ENCODE data around the gene BLM. TPM values are rescaled to one million over a fixed set of nuclear protein-coding genes. Genes with fewer than 3 reads are reported as not detected.
A peak's percentile ranks its signal among the peaks of the same experiment; 100 is the strongest.

The BLM gene
- total RNA-seq, 1 donor: 1.4 TPM

DNA sequence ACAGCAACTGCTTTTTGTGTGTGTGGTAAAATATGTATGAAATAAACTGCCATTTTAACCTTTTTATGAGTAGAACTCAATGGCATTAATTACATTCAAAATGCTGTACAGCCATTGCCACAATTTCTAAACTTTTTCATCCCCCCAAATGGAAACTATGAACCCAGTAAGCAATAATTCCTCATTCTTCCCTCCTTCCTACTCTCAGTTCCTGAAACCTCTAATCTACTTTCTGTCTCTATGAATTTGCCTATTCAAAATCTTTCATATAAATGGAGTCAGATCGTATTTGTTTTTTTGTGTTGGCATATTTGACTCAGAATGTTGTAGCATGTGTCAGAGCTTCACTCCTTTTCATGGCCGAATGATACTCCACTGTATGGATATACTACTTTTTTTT, 5.3 kb upstream of the BLM start:
- Histone ChIP-seq H3K9me3 (ENCODE audit: low read depth, low read length) (no peaks in the 10 kb centered on the region), H3K27me3 (ENCODE audit: insufficient read depth, low read length) (no peaks in the 10 kb centered on the region), H3K79me2 (ENCODE audit: insufficient read depth, low read length) (no peaks in the 10 kb centered on the region), H4K20me1 (ENCODE audit: insufficient read depth, low read length) (no peaks in the 10 kb centered on the region), H3K4me3 (ENCODE audit: insufficient read depth, low read length) (no peak overlapping the region), H3K36me3 (ENCODE audit: insufficient read depth, low read length) (no peaks in the 10 kb centered on the region), H3K4me1 (ENCODE audit: insufficient read depth, low read length) (no peaks in the 10 kb centered on the region), H3K4me2 (ENCODE audit: insufficient read depth, low read length) (no peak overlapping the region), H2AFZ (ENCODE audit: low read length) (no peak overlapping the region), H3K27ac (ENCODE audit: low read depth, low read length) (no peak overlapping the region)
- no peak for DNase-seq (ENCODE audit: insufficient read length, low spot score, missing footprints)
- TF ChIP-seq, protein P1, sequence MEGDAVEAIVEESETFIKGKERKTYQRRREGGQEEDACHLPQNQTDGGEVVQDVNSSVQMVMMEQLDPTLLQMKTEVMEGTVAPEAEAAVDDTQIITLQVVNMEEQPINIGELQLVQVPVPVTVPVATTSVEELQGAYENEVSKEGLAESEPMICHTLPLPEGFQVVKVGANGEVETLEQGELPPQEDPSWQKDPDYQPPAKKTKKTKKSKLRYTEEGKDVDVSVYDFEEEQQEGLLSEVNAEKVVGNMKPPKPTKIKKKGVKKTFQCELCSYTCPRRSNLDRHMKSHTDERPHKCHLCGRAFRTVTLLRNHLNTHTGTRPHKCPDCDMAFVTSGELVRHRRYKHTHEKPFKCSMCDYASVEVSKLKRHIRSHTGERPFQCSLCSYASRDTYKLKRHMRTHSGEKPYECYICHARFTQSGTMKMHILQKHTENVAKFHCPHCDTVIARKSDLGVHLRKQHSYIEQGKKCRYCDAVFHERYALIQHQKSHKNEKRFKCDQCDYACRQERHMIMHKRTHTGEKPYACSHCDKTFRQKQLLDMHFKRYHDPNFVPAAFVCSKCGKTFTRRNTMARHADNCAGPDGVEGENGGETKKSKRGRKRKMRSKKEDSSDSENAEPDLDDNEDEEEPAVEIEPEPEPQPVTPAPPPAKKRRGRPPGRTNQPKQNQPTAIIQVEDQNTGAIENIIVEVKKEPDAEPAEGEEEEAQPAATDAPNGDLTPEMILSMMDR (IDR thresholded peaks at IDR 0.05; ENCODE audit: extremely low read depth, low read depth, low read length): no peak

DNA sequence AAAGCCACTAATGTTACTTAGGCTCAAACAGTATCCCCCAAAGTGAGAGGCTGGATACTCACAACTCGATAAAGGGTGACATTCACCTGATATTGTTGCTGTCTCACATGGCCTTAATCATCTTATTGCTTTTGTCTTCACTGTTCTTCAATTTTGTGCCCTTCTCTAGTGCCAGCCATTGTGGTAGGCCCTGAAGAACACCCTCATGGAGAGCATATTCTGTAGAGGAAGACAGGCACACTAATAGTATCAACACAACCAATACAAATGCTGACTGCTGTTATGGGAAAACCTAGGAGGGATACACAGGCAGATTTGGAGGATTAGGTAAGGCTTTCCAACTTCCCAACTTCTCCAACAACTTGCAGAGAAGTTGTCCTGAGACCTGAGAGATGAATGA, 4.1 kb upstream of the BLM start:
- peaks cover 4% of the 10 kb centered on the region for H3K79me2 ChIP-seq (ENCODE audit: insufficient read depth, low read length)
- no peaks in the 10 kb centered on the region for H3K36me3 ChIP-seq (ENCODE audit: insufficient read depth, low read length)
- TF ChIP-seq, protein P1 (IDR thresholded peaks at IDR 0.05; ENCODE audit: extremely low read depth, low read depth, low read length): no peak

DNA sequence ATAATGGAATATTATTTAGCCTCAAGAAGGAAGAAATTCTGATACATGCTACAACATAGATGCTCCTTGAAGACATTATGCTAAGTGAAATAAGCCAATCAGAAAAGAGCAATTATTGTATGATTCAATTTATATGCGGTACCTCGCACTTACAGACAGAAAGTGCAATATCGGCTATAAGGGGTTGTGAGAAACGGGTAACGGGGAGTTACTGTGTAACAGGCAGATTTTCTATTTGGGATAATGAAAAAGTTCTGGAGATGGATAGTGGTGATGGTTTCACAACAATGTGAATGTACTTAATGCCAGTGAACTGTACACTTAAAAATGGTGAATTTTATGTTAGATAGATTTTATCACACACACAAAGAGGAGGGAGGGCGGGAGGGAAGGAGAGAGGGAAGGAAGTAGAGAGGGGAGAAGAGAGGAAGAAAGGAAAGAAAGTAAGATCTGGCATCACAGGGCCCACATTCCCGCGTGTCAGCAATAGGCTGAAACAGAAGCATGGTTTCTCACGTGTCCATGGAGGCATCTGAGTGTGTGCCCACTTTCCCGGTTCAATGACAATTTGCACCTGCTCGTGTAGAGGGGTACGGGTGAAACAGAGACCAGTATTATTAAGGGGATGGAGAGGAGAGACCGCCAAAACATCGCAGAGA, 700 bp upstream of the BLM start:
- DNase-seq (ENCODE audit: insufficient read length, low spot score, missing footprints): peak; percentile 39
- Histone ChIP-seq H3K27ac (ENCODE audit: low read depth, low read length) (peak overlapping the region; percentile 87), H3K27me3 (ENCODE audit: insufficient read depth, low read length) (no peaks in the 10 kb centered on the region), H2AFZ (ENCODE audit: low read length) (peak overlapping the region; percentile 99), H3K79me2 (ENCODE audit: insufficient read depth, low read length) (peaks cover 15% of the 10 kb centered on the region), H3K9me3 (ENCODE audit: low read depth, low read length) (no peaks in the 10 kb centered on the region), H3K4me3 (ENCODE audit: insufficient read depth, low read length) (peak overlapping the region; percentile 90), H3K4me1 (ENCODE audit: insufficient read depth, low read length) (peaks cover 8% of the 10 kb centered on the region), H3K4me2 (ENCODE audit: insufficient read depth, low read length) (peak overlapping the region; percentile 89), H4K20me1 (ENCODE audit: insufficient read depth, low read length) (no peaks in the 10 kb centered on the region), H3K36me3 (ENCODE audit: insufficient read depth, low read length) (no peaks in the 10 kb centered on the region)
- TF ChIP-seq, protein P1 (IDR thresholded peaks at IDR 0.05; ENCODE audit: extremely low read depth, low read depth, low read length): no peak

More for the DNA sequence above, 4.1 kb upstream of the BLM start:
- no peak overlapping the region for H3K4me3 ChIP-seq (ENCODE audit: insufficient read depth, low read length)
- peaks cover 6% of the 10 kb centered on the region for H3K4me1 ChIP-seq (ENCODE audit: insufficient read depth, low read length)
- H4K20me1 ChIP-seq (ENCODE audit: insufficient read depth, low read length): no peaks in the 10 kb centered on the region
- no peak overlapping the region for H3K27ac ChIP-seq (ENCODE audit: low read depth, low read length)
- H3K9me3 ChIP-seq (ENCODE audit: low read depth, low read length): no peaks in the 10 kb centered on the region
- no peak overlapping the region for H2AFZ ChIP-seq (ENCODE audit: low read length)
- H3K27me3 ChIP-seq (ENCODE audit: insufficient read depth, low read length): no peaks in the 10 kb centered on the region
- no peak for DNase-seq (ENCODE audit: insufficient read length, low spot score, missing footprints)
- no peak overlapping the region for H3K4me2 ChIP-seq (ENCODE audit: insufficient read depth, low read length)

DNA sequence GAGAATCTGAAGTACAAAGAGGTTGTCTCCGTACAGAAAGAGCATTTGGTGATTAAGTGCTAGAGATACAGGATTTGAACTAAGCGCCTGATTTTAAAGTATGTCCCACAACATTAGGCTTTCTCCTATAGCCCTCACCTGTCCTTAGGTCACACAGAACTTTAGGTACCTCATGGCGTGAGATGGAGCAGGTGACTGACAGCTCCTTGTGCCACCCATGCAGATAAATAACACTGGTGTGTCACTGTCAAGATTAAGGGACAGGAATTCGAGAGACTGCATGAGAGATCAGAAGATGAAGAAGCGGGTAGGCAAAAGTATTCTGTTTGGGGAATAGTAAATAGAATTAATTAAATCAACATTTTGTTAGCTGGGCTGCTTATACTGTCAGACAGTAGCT, 1.1 kb downstream of the BLM start:
- H4K20me1 ChIP-seq (ENCODE audit: insufficient read depth, low read length): no peaks in the 10 kb centered on the region
- no peaks in the 10 kb centered on the region for H3K36me3 ChIP-seq (ENCODE audit: insufficient read depth, low read length)
- H3K9me3 ChIP-seq (ENCODE audit: low read depth, low read length): no peaks in the 10 kb centered on the region
- H3K27me3 ChIP-seq (ENCODE audit: insufficient read depth, low read length): no peaks in the 10 kb centered on the region
- no peak for DNase-seq (ENCODE audit: insufficient read length, low spot score, missing footprints)
- H2AFZ ChIP-seq (ENCODE audit: low read length): no peak overlapping the region
- no peak overlapping the region for H3K27ac ChIP-seq (ENCODE audit: low read depth, low read length)
- H3K4me3 ChIP-seq (ENCODE audit: insufficient read depth, low read length): no peak overlapping the region
- TF ChIP-seq, protein P1 (IDR thresholded peaks at IDR 0.05; ENCODE audit: extremely low read depth, low read depth, low read length): no peak
- H3K4me1 ChIP-seq (ENCODE audit: insufficient read depth, low read length): peaks cover 8% of the 10 kb centered on the region
- H3K4me2 ChIP-seq (ENCODE audit: insufficient read depth, low read length): peak overlapping the region; percentile 89
- H3K79me2 ChIP-seq (ENCODE audit: insufficient read depth, low read length): peaks cover 15% of the 10 kb centered on the region
